IgD-negative memory B cell (primary cell): ENCODE data around the gene MILR1. TPM values are rescaled to one million over a fixed set of nuclear protein-coding genes. Genes with fewer than 3 reads are reported as not detected.
A peak's percentile ranks its signal among the peaks of the same experiment; 100 is the strongest.
"Not testable (repeated sequence)": the region's sequence is repeated elsewhere in the genome, so short reads cannot be mapped to it uniquely, and the experiment has no call there.

Experiments
- H3K27ac Mint-ChIP-seq, 3 donors: one replicate each; pipeline ENCODE4 v1.8.0; 2020 to 2022; ENCODE audit warnings: mild to moderate bottlenecking in 3 of 3, mixed read lengths in 3 of 3, moderate library complexity in 1 of 3
- H3K27me3 Mint-ChIP-seq: one replicate; pipeline ENCODE4 v1.8.0; 2021; ENCODE audit warnings: mixed read lengths
- H3K36me3 Mint-ChIP-seq: one replicate; pipeline ENCODE4 v1.8.0; 2020; ENCODE audit warnings: mild to moderate bottlenecking, mixed read lengths
- H3K4me1 Mint-ChIP-seq, 3 donors: one replicate each; pipeline ENCODE4 v1.8.0; 2020 to 2022; ENCODE audit warnings: mixed read lengths in 3 of 3, mild to moderate bottlenecking in 1 of 3
- H3K4me3 Mint-ChIP-seq, 4 donors: one replicate each; pipeline ENCODE4 v1.8.0; 2020 to 2022; ENCODE audit warnings: mild to moderate bottlenecking in 4 of 4, mixed read lengths in 4 of 4, moderate library complexity in 3 of 4
- H3K9me3 Mint-ChIP-seq, 3 donors: one replicate each; pipeline ENCODE4 v1.8.0; 2020 to 2021; ENCODE audit warnings: mixed read lengths in 3 of 3, mild to moderate bottlenecking in 1 of 3
- polyA plus RNA-seq: library from polyadenylated mRNA; unstranded; fragments of 300-500 nt; fragmentation: Illumina TruSeq; gene quantifications from one replicate; pipeline ENCODE4 v1.2.3, GENCODE V29; 2021

MILR1 gene
- polyA plus RNA-seq, 1 donor from 2014 or later = 1.9 TPM

DNA sequence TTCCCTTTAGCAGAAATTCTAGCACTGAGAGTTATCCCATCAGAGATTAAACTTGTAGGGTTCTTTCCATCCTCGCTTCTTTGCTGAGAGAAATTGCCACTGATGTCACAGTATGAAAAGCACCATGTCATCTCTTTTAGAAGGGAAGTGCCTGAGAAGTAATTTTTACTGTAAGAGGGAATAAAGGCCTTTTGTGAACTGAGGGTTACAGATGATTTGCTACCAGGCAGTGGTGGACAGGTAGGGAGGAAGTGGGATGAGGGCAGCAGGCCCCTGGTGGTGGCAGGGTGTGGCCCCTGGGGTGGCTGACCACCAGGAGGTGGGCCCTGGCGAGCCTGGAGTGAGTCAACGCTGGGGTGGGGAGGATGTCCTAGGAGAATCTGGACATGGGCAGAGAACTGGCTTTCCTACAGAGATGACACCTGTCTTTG lies 6.4 kb upstream of the MILR1 start:
- H3K4me3 Mint-ChIP-seq = peak overlapping the region in 1 of 4 donors; percentile 67
- H3K4me1 Mint-ChIP-seq = peaks cover 8 to 10% (median 8%) of the 10 kb centered on the region in 3 donors
- H3K27ac Mint-ChIP-seq = no peak overlapping the region
- peaks cover 0 to 12% (median 10%) of the 10 kb centered on the region in 3 donors for H3K9me3 Mint-ChIP-seq
- peaks cover 4% of the 10 kb centered on the region for H3K36me3 Mint-ChIP-seq
- H3K27me3 Mint-ChIP-seq = no peaks in the 10 kb centered on the region

DNA sequence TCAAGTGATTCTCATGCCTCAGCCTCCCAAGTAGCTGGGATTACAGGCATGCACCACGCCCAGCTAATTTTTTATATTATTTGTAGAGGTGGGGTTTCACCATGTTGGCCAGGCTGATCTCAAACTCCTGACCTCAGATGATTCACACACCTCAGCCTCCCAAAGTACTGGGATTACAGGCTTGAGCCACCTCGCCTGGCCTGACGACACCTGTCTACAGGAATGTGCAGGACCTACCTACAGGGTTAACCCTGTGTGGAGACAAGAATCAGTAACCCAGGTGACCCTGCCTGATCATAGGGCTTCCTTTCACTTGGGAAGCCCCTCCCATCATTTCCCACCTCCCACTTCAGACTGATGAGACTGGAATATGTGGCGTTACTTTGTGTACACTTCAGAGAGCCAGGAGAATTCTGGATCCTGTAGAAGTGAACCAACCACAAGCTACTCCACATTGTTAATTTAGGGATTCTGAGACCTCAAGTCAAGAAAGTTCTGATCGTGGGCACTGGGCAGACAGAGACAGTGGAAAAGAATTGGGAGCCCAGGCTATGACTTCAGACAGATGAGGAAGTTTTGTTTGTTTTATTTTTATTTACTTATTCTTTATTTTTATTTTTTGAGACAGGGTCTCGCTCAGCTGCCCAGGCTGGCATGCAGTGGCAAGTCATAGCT lies 5.7 kb upstream of the MILR1 start:
- Mint-ChIP-seq H3K36me3 (peaks cover 4% of the 10 kb centered on the region), H3K4me3 (no peak overlapping the region), H3K9me3 (peaks cover 0 to 10% (median 10%) of the 10 kb centered on the region in 3 donors), H3K27me3 (no peaks in the 10 kb centered on the region), H3K4me1 (peaks cover 8 to 10% (median 10%) of the 10 kb centered on the region in 3 donors), H3K27ac (no peak overlapping the region)

DNA sequence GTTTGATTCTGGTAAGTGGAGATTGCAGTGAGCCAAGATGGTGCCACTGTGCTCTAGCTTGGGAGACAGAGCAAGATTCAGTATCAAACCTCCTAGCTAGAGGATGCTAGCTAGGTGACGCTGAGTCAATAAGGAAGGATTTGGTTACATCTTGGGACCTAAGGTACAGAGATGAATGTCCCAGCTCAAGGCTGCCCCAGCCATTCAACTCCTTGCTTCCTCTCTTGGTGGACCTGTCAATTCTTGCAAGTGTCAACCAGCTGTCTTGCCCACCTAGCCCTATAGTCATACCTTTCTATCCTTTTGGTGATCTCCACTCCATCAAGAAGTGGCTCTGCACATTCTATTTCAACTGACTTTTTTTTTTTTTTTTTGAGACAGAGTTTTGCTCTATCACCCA lies 1.4 kb upstream of the MILR1 start:
- Mint-ChIP-seq H3K4me3 (peak overlapping the region in 1 of 4 donors; percentile 23), H3K9me3 (no peaks in the 10 kb centered on the region), H3K4me1 (peaks cover 8 to 19% (median 10%) of the 10 kb centered on the region in 3 donors), H3K27ac (peak overlapping the region in 1 of 3 donors; percentile 31), H3K27me3 (no peaks in the 10 kb centered on the region), H3K36me3 (no peaks in the 10 kb centered on the region)

DNA sequence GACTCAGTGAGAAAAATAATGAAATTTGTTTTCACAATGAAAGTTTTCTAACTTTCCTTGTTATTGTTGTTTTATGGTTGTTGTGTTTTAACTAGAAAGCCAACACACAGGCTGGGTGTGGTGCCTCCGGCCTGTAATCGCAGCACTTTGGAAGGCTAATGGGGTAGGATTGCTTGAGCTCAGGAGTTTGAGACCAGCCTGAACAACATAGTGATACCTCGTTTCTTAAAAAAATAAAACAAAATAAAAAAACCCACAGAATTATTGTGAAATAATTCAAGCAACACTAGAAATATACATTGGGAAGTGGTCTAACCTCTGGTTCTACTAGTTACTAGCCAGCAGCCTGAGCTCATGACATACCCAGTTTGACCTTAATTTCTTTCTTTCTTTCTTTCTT lies 630 bp downstream of the MILR1 start:
- H3K4me3 Mint-ChIP-seq = peak overlapping the region in 3 of 4 donors; percentile 86 to 93 (median 92)
- H3K9me3 Mint-ChIP-seq = no peaks in the 10 kb centered on the region
- H3K36me3 Mint-ChIP-seq = peaks cover 2% of the 10 kb centered on the region
- H3K4me1 Mint-ChIP-seq = peaks cover 8 to 20% (median 12%) of the 10 kb centered on the region in 3 donors
- peak overlapping the region in 2 of 3 donors; percentile 50 to 97 for H3K27ac Mint-ChIP-seq
- no peaks in the 10 kb centered on the region for H3K27me3 Mint-ChIP-seq

DNA sequence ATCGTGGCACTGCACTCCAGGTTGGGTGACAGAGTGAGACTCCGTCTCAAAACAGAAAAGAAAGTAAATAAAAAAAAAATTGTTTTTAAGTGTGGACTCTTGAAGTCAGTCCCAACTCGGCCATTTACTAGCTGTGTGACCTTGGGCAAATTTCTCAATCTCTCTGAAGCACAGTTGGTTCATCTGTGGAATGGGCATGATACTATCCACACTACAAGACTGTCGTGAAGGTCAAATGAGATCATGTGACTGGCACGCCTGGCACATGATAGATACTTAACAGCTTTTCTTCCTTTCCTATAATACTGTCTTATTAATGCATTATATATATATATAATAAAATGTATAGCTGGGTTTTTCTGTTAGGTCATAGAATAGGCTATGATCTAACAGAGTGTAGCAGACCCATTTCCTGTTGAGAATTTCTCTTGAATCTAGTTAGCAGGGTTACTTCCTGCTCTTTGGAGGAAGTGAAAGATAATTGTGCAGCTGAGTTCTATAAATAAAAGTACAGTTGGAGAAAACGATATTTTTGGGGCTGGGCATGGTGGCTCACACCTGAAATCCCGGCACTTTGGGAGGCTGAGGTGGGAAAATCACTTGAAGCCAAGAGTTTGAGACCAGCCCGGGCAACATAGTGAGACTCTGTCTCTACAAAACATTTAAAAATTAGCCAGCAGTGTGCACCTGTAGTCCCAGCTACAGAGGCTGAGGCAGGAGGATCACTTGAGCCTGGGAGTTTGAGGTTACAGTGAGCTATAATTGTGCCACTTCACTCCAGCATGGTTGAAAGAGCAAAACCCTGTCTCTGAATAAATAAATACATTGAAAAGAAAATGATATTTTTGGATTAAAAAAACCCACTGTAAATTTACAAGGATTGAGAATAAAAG lies 7.3 kb downstream of the MILR1 start:
- Mint-ChIP-seq H3K4me1 (peaks cover 27 to 38% (median 28%) of the 10 kb centered on the region in 3 donors), H3K36me3 (peaks cover 5% of the 10 kb centered on the region), H3K27ac (peak overlapping the region in 2 of 3 donors; percentile 11 to 78), H3K27me3 (no peaks in the 10 kb centered on the region), H3K4me3 (peak overlapping the region; percentile 6 to 89 (median 72)), H3K9me3 (no peaks in the 10 kb centered on the region)

DNA sequence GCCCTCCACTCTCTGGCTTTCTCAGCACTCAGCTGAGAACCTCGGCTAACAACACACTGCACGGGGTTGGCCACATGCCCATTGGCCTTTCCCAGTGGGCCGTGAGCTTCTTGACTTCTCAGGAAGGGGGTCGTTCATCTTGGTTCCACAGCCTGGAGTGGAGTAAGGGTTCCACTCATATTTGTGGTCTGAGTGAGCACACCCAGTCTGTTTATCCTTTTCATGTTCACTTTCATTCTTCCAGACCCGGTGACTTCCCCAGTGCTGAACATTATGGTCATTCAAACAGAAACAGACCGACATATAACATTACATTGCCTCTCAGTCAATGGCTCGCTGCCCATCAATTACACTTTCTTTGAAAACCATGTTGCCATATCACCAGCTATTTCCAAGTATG lies 8.2 kb downstream of the MILR1 start:
- peaks cover 5% of the 10 kb centered on the region for H3K36me3 Mint-ChIP-seq
- H3K27me3 Mint-ChIP-seq = no peaks in the 10 kb centered on the region
- H3K4me1 Mint-ChIP-seq = peaks cover 27 to 38% (median 28%) of the 10 kb centered on the region in 3 donors
- H3K4me3 Mint-ChIP-seq = peak overlapping the region in 2 of 4 donors; percentile 58 to 85
- H3K9me3 Mint-ChIP-seq = no peaks in the 10 kb centered on the region
- peak overlapping the region in 2 of 3 donors; percentile 11 to 78 for H3K27ac Mint-ChIP-seq

DNA sequence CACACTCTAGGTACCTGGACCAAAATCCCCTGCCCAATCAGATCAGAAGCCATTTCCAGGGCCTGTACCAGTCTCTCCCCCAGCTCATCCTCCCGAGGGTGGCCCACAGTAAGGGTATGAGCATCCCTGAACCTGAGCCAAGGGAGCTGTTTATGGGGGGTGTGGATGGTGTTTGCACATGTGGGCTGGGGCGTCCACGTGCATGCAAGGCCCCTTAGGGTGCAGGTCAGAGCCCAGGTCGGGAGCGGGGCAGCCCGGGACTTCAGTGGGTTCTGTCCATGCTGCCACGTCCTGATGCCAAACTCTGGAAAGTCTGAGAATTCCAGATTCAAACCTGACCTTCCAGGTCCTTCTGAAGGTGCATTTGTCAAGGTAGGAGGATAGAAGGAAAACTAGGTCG lies 9.8 kb downstream of the MILR1 start:
- peaks cover 4% of the 10 kb centered on the region for H3K36me3 Mint-ChIP-seq
- H3K27ac Mint-ChIP-seq = peak overlapping the region in 1 of 3 donors; percentile 32
- no peaks in the 10 kb centered on the region for H3K27me3 Mint-ChIP-seq
- H3K9me3 Mint-ChIP-seq = no peaks in the 10 kb centered on the region
- peaks cover 27 to 30% (median 28%) of the 10 kb centered on the region in 3 donors for H3K4me1 Mint-ChIP-seq
- H3K4me3 Mint-ChIP-seq = peak overlapping the region in 1 of 4 donors; percentile 85

DNA sequence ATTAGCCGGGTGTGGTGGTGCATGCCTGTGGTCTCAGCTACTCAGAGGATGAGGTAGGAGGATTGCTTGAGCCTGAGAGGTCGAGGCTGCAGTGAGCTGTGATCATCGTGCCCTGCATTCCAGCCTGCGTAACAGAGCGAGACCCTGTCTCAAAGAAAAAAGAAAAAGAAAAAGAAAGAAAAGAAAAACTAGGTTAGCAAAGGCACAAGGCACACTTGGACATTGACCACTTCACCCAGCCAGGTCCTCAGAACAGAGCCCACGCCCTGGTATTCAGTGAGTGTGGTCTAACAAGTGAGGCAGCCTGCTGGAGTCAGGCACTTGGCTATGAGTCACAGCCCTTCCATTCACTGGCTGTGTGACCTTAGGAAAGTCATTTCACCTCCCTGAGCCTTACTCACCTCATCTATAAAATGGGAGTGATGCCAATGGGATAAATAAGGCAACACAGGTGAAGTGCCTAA lies 10.4 kb downstream of the MILR1 start:
- Mint-ChIP-seq H3K27ac (no peak overlapping the region), H3K4me3 (no peak overlapping the region), H3K9me3 (no peaks in the 10 kb centered on the region), H3K36me3 (peaks cover 4% of the 10 kb centered on the region), H3K4me1 (peaks cover 26 to 30% (median 27%) of the 10 kb centered on the region in 3 donors), H3K27me3 (no peaks in the 10 kb centered on the region)

DNA sequence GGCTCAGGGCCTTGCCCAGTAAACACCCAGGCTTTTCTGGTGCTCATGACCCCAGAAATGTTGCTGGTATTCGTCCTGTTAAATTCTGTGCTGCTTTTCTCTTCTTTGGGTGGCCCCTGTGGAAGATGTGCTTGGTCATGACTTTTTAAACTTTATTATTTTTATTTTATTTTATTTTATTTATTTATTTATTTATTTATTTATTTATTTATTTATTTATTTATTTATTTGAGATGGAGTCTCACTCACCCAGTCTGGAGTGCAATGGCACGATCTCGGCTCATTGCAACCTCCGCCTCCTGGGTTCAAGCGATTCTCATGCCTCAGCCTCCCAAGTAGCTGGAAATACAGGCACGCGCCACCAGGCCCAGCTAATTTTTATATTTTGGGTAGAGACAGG lies 10.9 kb downstream of the MILR1 start:
- peaks cover 23 to 29% (median 27%) of the 10 kb centered on the region in 3 donors for H3K4me1 Mint-ChIP-seq
- not testable (repeated sequence) for H3K4me3 Mint-ChIP-seq, H3K36me3 Mint-ChIP-seq, H3K27ac Mint-ChIP-seq, H3K9me3 Mint-ChIP-seq, H3K27me3 Mint-ChIP-seq

DNA sequence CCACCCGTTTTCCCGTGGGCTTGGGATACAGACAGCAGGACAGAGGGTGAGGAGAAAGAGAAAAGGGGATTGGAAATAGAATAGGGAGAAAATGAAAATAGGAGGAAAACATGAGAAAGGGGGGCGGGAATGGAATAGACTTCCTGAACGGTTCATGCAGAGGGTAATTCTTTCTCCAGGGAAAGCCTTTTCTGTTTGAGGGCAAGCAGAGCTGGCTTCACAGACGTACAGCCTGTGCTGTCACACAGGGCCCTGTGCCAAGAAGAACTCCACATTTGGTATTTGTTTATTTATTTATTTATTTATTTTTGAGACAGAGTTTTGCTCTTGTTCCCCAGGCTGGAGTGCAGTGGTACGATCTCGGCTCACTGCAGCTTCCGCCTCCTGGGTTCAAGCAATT lies 12.0 kb downstream of the MILR1 start:
- H3K9me3 Mint-ChIP-seq = no peaks in the 10 kb centered on the region
- H3K4me1 Mint-ChIP-seq = peaks cover 18 to 23% (median 21%) of the 10 kb centered on the region in 3 donors
- no peaks in the 10 kb centered on the region for H3K36me3 Mint-ChIP-seq
- no peak overlapping the region for H3K4me3 Mint-ChIP-seq
- H3K27me3 Mint-ChIP-seq = no peaks in the 10 kb centered on the region
- H3K27ac Mint-ChIP-seq = no peak overlapping the region

DNA sequence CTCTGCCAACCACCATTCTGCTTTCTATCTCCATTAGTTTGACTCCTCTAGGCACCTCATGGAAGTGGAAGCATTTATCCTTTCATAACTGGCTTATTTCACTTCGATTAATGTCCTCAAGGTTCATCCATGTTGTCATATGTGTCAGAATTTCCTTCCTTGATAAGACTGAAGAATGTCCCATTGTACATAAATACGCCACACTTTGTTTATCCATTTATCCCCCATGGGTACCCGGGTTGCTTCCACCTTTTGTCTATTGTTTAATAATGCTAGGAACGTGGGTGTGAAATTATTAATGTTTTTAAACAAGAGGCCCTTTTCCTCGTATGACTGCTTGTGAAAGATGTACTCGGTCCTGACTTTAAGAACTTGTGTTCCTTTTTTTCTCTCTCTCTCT lies 12.9 kb downstream of the MILR1 start:
- H3K9me3 Mint-ChIP-seq = no peaks in the 10 kb centered on the region
- peaks cover 14 to 16% (median 15%) of the 10 kb centered on the region in 3 donors for H3K4me1 Mint-ChIP-seq
- H3K4me3 Mint-ChIP-seq = no peak overlapping the region
- H3K36me3 Mint-ChIP-seq = peaks cover 4% of the 10 kb centered on the region
- no peak overlapping the region for H3K27ac Mint-ChIP-seq
- no peaks in the 10 kb centered on the region for H3K27me3 Mint-ChIP-seq

DNA sequence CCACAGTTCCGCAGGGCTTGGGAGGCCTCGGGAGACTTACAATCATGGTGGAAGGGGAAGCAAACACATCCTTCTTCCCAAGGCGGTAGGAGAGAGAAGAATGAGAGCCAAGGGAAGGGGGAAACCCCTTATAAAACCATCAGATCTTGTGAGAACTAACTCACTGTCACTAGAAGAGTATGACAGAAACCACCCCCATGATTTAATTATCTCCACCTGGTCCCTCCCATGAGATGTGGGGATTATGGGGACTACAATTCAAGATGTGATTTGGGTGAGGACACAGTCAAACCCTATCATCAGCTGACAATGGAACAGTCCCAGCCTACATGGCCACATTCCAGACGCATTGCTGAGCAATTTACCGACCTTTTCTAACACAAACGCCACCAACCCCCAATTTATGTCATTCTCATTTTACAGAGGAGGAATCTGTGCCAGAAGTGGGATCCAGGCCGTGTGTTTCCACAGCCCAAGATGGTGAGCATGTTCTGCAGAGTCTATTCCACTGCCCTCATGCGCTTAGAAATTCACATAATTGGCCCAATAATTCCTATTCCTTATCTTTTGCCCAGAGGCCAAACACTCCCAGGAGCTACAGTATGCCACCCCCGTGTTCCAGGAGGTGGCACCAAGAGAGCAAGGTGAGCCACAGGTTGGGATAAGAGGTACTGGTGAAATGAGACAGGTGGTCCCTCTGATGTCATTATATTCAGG lies 17.3 kb downstream of the MILR1 start:
- H3K4me3 Mint-ChIP-seq = no peak overlapping the region
- H3K27ac Mint-ChIP-seq = no peak overlapping the region
- H3K27me3 Mint-ChIP-seq = no peaks in the 10 kb centered on the region
- H3K36me3 Mint-ChIP-seq = peaks cover 4% of the 10 kb centered on the region
- peaks cover 0 to 1% (median 0%) of the 10 kb centered on the region in 3 donors for H3K4me1 Mint-ChIP-seq
- no peaks in the 10 kb centered on the region for H3K9me3 Mint-ChIP-seq

DNA sequence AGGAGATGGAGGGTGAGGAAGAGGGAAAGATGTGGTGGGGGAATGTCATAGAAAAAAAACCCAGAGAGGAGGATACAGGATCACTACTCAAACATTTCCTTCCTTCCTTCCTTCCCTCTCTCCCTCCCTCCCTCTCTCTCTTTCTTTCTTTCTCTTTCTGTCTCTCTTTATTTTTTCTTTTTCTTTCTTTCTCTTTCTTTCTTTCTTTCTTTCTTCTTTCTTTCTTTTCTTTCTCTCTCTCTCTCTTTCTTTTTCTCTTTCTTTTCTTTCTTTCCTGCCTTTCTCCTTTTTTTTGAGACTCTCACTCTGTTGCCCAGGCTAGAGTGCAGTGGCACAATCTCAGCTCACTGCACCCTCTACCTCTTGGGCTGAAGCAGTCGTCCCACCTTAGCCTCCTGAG lies 17.9 kb downstream of the MILR1 start:
- H3K9me3 Mint-ChIP-seq, H3K4me3 Mint-ChIP-seq, H3K4me1 Mint-ChIP-seq, H3K36me3 Mint-ChIP-seq, H3K27ac Mint-ChIP-seq, H3K27me3 Mint-ChIP-seq: not testable (repeated sequence)

DNA sequence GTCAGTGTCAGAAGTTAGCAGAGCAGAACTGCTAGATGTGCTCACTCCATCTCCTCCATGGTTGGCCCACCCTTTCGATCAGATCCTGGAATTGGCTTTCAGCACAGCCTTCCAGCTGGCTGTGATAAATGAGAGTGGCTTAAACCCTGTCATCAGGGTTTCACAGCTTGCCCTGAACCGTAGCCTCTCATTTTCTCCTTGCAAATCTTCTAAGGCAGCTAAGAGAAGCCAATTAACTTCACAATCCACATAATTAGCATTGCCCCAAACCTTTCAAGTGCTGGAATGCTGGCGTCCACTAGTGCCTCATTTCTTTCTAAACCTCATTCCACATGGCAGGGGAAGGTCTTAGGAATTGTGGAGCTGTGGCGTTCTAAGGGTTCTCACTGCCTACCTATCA lies 21.7 kb downstream of the MILR1 start:
- Mint-ChIP-seq H3K4me3 (no peak overlapping the region), H3K27me3 (no peaks in the 10 kb centered on the region), H3K9me3 (no peaks in the 10 kb centered on the region), H3K27ac (peak overlapping the region in 1 of 3 donors; percentile 47), H3K4me1 (peaks cover 0 to 4% (median 2%) of the 10 kb centered on the region in 3 donors), H3K36me3 (peaks cover 6% of the 10 kb centered on the region)

DNA sequence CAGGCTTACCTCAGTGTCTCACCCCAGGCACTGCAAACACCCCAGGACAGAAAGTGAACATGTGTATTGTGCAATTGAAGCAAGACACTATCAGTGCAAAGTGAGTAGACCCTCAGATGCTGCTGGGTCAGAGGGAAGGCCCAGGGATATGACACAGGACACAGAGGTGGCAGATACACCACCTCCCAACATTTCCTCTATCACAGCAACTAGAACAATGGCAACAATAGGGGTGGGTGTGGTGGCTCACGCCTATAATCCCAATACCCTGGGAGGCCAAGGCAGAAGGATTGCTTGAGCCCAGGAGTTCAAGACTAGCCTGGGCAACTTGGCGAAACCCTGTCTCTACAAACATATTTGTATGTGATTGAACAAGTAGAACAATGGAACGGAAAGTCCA lies 22.5 kb downstream of the MILR1 start:
- H3K36me3 Mint-ChIP-seq = peaks cover 4% of the 10 kb centered on the region
- peaks cover 0 to 4% (median 3%) of the 10 kb centered on the region in 3 donors for H3K4me1 Mint-ChIP-seq
- no peaks in the 10 kb centered on the region for H3K27me3 Mint-ChIP-seq
- H3K4me3 Mint-ChIP-seq = no peak overlapping the region
- peak overlapping the region in 1 of 3 donors; percentile 50 for H3K27ac Mint-ChIP-seq
- no peaks in the 10 kb centered on the region for H3K9me3 Mint-ChIP-seq
